ENCODE measurements around the gene C1QTNF8.

The C1QTNF8 gene

DNA sequence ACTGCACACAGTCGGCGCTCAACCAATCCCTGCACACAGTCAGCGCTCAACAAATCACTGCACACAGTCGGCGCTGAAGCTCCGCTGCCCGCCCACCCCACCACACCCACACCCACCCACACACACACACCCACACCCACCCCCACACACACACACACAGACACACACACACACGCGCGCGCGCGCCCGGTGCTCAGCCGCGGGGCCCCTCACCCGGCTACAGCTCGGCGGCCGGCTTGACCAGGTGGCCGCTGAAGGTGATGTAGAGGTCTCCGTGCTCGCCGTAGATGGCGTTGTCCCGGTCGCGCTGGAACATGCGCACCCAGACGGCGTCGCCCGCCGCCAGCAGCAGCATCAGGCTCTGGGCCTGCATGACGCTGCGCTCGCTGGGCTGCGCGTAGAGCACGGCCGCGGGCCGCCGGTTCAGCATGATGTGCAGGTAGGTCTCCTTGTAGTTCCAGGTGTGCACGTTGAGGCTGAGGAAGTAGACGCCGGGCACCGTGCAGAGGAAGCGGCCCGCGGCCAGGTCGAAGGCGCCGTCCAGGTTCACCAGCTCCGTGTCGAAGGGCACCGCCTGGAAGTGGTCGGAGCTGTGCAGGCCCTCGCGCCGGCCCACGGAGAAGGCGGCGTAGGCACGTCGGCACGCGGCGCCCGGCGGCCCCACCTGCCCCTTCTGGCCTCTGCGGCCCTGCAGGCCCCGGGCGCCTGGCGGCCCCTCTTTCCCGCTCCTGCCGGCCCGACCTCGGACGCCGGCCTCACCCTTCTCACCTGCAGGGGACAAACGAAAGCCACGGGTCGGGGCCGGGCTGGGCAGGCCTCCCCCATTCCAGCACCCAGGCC, 2.5 kb downstream of the C1QTNF8 start:
- TF ChIP-seq FOXP2 (optimal IDR thresholded peaks at IDR 0.05; ENCODE audit: borderline replicate concordance, extremely low read depth, extremely low read length, insufficient read depth) (no peak), POLR2AphosphoS5 (IDR thresholded peaks at IDR 0.05; ENCODE audit: low read depth, low read length) (no peak), SIN3A (IDR thresholded peaks at IDR 0.05; ENCODE audit: borderline replicate concordance, insufficient read depth, low read length) (no peak), TAF1 (IDR thresholded peaks at IDR 0.05; ENCODE audit: borderline replicate concordance, insufficient read depth, low read length) (no peak)
- TF ChIP-seq, protein P1, sequence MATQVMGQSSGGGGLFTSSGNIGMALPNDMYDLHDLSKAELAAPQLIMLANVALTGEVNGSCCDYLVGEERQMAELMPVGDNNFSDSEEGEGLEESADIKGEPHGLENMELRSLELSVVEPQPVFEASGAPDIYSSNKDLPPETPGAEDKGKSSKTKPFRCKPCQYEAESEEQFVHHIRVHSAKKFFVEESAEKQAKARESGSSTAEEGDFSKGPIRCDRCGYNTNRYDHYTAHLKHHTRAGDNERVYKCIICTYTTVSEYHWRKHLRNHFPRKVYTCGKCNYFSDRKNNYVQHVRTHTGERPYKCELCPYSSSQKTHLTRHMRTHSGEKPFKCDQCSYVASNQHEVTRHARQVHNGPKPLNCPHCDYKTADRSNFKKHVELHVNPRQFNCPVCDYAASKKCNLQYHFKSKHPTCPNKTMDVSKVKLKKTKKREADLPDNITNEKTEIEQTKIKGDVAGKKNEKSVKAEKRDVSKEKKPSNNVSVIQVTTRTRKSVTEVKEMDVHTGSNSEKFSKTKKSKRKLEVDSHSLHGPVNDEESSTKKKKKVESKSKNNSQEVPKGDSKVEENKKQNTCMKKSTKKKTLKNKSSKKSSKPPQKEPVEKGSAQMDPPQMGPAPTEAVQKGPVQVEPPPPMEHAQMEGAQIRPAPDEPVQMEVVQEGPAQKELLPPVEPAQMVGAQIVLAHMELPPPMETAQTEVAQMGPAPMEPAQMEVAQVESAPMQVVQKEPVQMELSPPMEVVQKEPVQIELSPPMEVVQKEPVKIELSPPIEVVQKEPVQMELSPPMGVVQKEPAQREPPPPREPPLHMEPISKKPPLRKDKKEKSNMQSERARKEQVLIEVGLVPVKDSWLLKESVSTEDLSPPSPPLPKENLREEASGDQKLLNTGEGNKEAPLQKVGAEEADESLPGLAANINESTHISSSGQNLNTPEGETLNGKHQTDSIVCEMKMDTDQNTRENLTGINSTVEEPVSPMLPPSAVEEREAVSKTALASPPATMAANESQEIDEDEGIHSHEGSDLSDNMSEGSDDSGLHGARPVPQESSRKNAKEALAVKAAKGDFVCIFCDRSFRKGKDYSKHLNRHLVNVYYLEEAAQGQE (IDR thresholded peaks at IDR 0.05; ENCODE audit: insufficient read depth in 1 of 2, low read depth in 2 of 2, low read length in 2 of 2): no peak

DNA sequence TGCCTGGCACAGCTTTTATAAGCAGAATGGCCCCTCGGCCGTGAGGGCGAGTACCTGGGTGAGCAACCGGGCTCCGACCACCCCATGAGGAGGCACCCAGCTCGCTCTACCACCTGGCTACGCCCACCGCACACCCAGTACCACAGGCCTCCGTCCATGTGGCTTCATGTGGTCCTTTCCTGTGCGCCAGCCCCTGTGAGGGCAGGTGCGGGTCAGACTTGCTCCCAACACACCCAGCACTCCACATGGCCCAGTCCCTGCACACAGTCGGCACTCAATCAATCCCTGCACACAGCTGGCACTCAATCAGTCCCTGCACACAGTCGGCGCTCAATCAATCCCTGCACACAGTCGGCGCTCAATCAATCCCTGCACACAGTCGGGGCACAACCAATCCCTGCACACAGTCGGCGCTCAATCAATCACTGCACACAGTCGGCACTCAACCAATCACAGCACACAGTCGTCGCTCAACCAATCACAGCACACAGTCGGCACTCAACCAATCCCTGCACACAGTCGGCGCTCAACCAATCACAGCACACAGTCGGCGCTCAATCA, 4.0 kb downstream of the C1QTNF8 start:
- TF ChIP-seq FOXP2 (optimal IDR thresholded peaks at IDR 0.05; ENCODE audit: borderline replicate concordance, extremely low read depth, extremely low read length, insufficient read depth): no peak
- no peak for TF ChIP-seq POLR2AphosphoS5 (IDR thresholded peaks at IDR 0.05; ENCODE audit: low read depth, low read length)
- no peak for TF ChIP-seq SIN3A (IDR thresholded peaks at IDR 0.05; ENCODE audit: borderline replicate concordance, insufficient read depth, low read length)
- no peak for TF ChIP-seq TAF1 (IDR thresholded peaks at IDR 0.05; ENCODE audit: borderline replicate concordance, insufficient read depth, low read length)
- TF ChIP-seq, protein P1 (IDR thresholded peaks at IDR 0.05; ENCODE audit: insufficient read depth in 1 of 2, low read depth in 2 of 2, low read length in 2 of 2): no peak

DNA sequence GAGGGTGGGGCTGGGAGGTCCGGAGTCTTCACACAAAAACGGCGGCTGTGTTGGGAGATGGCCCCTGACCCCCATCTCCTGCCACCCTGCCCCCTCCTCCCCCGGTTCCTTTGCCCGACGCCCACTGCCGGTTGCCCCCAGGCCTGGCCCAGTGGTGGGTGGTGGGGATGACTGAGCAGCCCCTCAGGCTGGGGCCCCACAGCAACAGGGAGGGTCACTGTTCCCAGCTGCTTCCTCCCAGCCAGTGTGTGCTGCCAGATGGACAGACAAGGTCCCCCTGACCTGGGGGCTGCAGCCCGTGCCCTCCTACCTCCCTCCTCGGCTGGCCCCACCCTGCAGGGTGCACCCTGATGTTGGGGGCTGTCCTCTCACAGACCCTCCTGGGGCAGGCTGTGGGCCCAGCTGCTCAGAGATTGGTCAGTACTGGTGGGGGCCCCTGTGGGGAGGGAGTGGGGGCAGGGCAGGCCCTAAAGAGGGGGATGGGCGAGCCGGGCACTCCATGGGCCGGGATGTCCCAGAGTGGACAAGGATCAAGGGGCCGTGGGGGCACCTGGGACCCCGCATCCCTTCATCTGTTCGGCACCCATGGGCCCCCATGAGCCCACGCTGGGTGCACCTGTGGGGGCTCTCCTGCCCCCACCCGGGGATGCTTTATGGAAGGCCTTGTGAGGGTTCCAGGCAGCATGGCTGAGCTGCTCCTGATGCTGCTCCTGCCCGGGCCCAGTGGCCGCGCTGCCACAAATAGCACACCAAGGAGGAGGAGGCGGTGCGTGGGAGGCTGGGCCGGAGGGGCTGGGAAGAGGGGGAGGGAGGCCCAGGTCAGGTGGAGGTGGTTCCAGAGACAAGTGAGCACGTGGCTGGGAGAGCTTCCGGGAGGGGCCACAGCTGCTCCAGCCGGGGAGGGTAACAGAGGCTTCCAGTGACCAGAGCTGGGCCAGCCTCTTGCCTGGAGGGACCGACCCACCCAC, 5.1 kb downstream of the C1QTNF8 start:
- TF ChIP-seq POLR2AphosphoS5 (IDR thresholded peaks at IDR 0.05; ENCODE audit: low read depth, low read length) (no peak), TAF1 (IDR thresholded peaks at IDR 0.05; ENCODE audit: borderline replicate concordance, insufficient read depth, low read length) (no peak), FOXP2 (optimal IDR thresholded peaks at IDR 0.05; ENCODE audit: borderline replicate concordance, extremely low read depth, extremely low read length, insufficient read depth) (no peak), SIN3A (IDR thresholded peaks at IDR 0.05; ENCODE audit: borderline replicate concordance, insufficient read depth, low read length) (no peak)
- TF ChIP-seq, protein P1 (IDR thresholded peaks at IDR 0.05; ENCODE audit: insufficient read depth in 1 of 2, low read depth in 2 of 2, low read length in 2 of 2): no peak

DNA sequence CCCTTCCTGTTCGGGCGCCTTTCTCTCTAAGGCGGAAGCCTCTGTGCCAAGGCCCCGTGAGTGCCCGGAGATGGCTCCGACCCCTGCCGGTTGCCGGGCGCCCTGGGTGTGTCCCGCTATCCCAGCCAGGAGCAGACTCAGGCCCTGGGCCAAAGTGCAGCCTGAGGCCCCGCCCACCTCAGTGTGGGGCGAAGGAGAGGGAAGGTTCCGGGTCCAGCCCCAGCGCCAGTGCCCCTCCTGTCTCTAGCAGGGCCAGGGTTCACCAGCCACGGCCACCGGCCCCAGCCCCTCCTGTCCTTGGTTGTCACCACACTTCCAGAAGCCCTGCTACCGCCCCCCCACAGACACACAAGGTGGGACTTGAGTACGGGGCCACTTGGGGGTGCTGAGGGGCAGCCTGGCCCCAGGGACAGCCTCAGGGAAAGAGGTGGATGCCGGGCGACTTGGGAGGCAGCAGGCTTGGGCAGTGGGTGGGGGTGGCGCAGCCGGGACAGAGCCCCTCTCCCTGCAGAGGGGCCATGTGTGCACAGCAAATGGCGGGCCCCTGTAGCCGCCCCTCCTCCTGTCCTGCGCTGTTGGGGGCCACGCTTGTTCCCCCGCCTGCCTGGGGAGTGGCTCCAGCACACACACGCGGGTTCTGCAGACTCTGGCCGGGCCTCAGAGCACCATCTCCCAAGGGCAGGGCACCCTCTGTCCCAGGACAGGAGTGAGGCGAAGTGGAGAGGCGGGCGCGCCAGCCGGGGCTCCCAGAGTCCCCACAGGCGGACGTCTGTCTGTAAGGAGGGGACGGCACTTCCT, 6.0 kb downstream of the C1QTNF8 start:
- no peak for TF ChIP-seq TAF1 (IDR thresholded peaks at IDR 0.05; ENCODE audit: borderline replicate concordance, insufficient read depth, low read length)
- TF ChIP-seq SIN3A (IDR thresholded peaks at IDR 0.05; ENCODE audit: borderline replicate concordance, insufficient read depth, low read length): no peak
- TF ChIP-seq POLR2AphosphoS5 (IDR thresholded peaks at IDR 0.05; ENCODE audit: low read depth, low read length): no peak
- TF ChIP-seq FOXP2 (optimal IDR thresholded peaks at IDR 0.05; ENCODE audit: borderline replicate concordance, extremely low read depth, extremely low read length, insufficient read depth): no peak
- TF ChIP-seq, protein P1 (IDR thresholded peaks at IDR 0.05; ENCODE audit: insufficient read depth in 1 of 2, low read depth in 2 of 2, low read length in 2 of 2): no peak

Data from PFSK-1 (cell line).